ENCODE data around the gene FAM20C. TPM values are rescaled to one million over a fixed set of nuclear protein-coding genes. Genes with fewer than 3 reads are reported as not detected.

FAM20C gene
- polyA plus RNA-seq, 1 experiment, result 32.5 TPM

GRCh38 chr7:163971-164881 lies 28.1 kb upstream of the FAM20C start:
- no peak for TF ChIP-seq CTCF (IDR thresholded peaks at IDR 0.05; ENCODE audit: insufficient read depth, low read depth, low read length)
- Histone ChIP-seq H3K27me3 (ENCODE audit: control insufficient read depth, insufficient read depth, low read length) (peaks cover 16% of the 10 kb centered on the region), H3K36me3 (ENCODE audit: control insufficient read depth, insufficient read depth, low read length) (no peaks in the 10 kb centered on the region), H3K4me3 (ENCODE audit: low read depth, low read length) (no peak overlapping the region)
- CTCF ChIA-PET, result no interaction called here
- DNase-seq (ENCODE audit: low read depth), result no peak
- POLR2A ChIA-PET, result no interaction called here

GRCh38 chr7:164882-165660 lies 27.3 kb upstream of the FAM20C start:
- CTCF ChIA-PET, result no interaction called here
- TF ChIP-seq CTCF (IDR thresholded peaks at IDR 0.05; ENCODE audit: insufficient read depth, low read depth, low read length), result no peak
- POLR2A ChIA-PET, result no interaction called here
- no peak overlapping the region for H3K4me3 ChIP-seq (ENCODE audit: low read depth, low read length)
- peaks cover 19% of the 10 kb centered on the region for H3K27me3 ChIP-seq (ENCODE audit: control insufficient read depth, insufficient read depth, low read length)
- no peak for DNase-seq (ENCODE audit: low read depth)
- H3K36me3 ChIP-seq (ENCODE audit: control insufficient read depth, insufficient read depth, low read length), result no peaks in the 10 kb centered on the region

DNA sequence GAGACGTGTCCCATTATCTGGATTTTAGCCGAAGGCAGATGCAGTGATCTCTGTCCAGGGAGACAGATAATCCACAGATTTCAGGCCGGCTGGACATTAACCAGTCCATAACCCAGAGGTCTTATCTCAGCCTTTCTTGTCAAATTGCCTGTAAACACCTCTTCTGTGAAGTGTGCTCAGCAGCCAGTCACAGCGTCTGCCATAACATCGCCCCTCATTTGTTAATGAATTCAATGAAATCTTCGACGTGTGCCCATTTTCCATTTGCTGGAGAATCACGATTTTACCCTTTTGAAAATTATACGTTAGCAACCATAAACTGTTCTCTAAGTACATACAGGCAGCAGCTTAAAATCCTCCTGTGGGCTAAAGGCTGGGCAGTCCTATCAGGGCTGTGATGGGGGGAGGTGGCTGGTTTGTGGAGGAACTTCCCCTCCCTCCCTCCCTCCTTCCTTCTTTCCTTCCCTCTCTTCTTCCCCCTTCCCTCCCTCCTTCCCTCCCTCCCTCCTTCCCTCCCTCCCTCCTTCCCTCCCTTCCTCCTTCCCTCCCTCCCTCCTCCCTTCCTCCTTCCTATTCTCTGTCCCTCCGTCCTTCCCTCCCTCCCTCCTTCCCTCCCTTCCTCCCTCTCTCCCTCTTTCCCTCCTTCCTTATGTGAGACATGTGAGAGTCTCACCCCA lies 26.6 kb upstream of the FAM20C start:
- DNase-seq (ENCODE audit: low read depth), result no peak
- H3K4me3 ChIP-seq (ENCODE audit: low read depth, low read length), result no peak overlapping the region
- ChIA-PET POLR2A (interaction anchor here (0.8 kb wide), 1 partner anchor 17 kb away, joined by 12 read pairs; no protein-coding TSS in a partner anchor), CTCF (no interaction called here)
- no peaks in the 10 kb centered on the region for H3K36me3 ChIP-seq (ENCODE audit: control insufficient read depth, insufficient read depth, low read length)
- no peak for TF ChIP-seq CTCF (IDR thresholded peaks at IDR 0.05; ENCODE audit: insufficient read depth, low read depth, low read length)
- H3K27me3 ChIP-seq (ENCODE audit: control insufficient read depth, insufficient read depth, low read length), result peaks cover 19% of the 10 kb centered on the region

GRCh38 chr7:166338-167060 lies 25.9 kb upstream of the FAM20C start:
- H3K27me3 ChIP-seq (ENCODE audit: control insufficient read depth, insufficient read depth, low read length), result peaks cover 17% of the 10 kb centered on the region
- POLR2A ChIA-PET, result interaction anchor here (0.8 kb wide), 1 partner anchor 17 kb away, joined by 12 read pairs; no protein-coding TSS in a partner anchor
- CTCF ChIA-PET, result interaction anchor here (0.6 to 1.4 kb wide), 2 partner anchors 98 to 102 kb away, joined by 3 read pairs; no protein-coding TSS in a partner anchor
- DNase-seq (ENCODE audit: low read depth), result no peak
- no peak overlapping the region for H3K4me3 ChIP-seq (ENCODE audit: low read depth, low read length)
- no peak for TF ChIP-seq CTCF (IDR thresholded peaks at IDR 0.05; ENCODE audit: insufficient read depth, low read depth, low read length)
- H3K36me3 ChIP-seq (ENCODE audit: control insufficient read depth, insufficient read depth, low read length), result no peaks in the 10 kb centered on the region

All from BJ (cell line).